ENCODE measurements around the gene PLA2G4D. TPM values are rescaled to one million over a fixed set of nuclear protein-coding genes. Genes with fewer than 3 reads are reported as not detected.

Gene PLA2G4D
- total RNA-seq, 2 donors from 2014 or later = not detected

DNA sequence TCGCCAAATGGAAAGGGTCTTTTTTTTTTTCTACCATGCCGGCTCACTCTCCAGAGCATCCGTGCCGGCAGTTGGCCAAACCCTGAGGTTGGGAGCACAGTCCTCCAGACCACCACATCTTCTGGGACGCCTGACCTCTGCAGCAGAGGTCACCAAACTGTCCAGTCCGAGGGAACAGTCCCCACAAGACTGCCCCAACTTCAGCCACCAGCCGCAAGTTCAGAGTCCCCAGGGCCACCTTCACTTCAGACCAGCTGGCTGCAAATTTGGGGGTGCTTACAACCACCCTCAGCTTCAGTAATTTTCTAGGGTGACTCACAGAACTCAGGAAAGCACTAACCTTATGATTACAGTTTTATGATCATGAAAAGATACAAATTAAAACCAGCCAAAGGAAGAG lies 28.9 kb downstream of the PLA2G4D start:
- DNase-seq (ENCODE audit: low spot score) = no peak
- intact Hi-C loops (cut with DNase I) = loop anchor here in 1 of 2 donors (10.0 kb wide), 1 partner anchor 61 kb away; no protein-coding TSS in a partner anchor

GRCh38 chr15:42065033-42065432 lies 29.3 kb downstream of the PLA2G4D start:
- intact Hi-C loops (cut with DNase I) = loop anchor here in 1 of 2 donors (10.0 kb wide), 1 partner anchor 60 kb away; no protein-coding TSS in a partner anchor
- no peak for DNase-seq (ENCODE audit: low spot score)

DNA sequence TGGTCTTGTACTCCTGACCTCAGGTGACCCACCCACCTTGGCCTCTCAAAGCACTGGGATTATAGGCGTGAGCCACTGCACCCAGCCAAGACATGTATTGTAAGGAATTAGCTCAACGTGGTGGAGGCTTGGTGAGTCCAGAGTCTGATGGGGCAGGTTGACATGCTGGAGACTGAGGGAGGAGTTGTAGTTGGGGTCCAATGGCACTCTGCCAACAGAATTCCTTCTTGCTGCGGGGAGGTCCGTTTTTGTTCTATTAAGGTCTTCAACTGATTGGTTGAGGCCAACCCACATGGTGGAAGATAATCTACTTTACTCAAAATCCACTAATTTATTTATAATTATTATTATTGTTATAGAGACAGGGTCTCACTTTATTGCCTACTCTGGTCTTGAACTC lies 30.1 kb downstream of the PLA2G4D start:
- intact Hi-C loops (cut with DNase I) = loop anchor here in 1 of 2 donors (10.0 kb wide), 1 partner anchor 59 kb away; no protein-coding TSS in a partner anchor
- DNase-seq (ENCODE audit: low spot score) = no peak

- intact Hi-C loops (cut with DNase I) = loop anchor here in 1 of 2 donors (10.0 kb wide), 1 partner anchor 58 kb away; no protein-coding TSS in a partner anchor
- DNase-seq (ENCODE audit: low spot score) = no peak
Measured at GRCh38 chr15:42063122-42063848, 31.1 kb downstream of the PLA2G4D start.

DNA sequence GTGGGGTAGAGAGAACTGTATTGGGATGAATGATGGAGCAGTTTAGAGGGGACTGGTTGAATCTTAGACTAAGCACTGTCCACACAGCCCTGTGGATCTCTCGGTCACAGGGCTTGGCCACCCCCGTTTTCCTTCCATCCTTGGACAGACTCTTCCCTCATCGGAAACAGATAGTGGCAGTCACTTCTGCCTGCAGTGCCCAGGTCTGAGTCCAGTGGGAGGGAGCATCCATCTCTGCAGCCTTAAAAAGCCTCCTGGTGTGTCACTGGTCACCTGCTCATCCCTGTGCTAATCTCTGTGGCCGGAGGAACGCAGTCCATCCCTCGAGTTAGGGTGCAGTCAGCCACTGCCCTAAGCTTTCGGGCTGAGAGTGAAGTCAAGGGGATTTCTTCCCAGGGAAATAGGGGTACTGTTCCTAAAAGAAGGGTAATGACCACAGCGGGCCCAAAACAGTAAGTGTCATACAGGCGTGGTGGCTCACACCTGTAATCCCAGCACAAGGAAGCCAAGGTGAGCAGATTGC lies 32.0 kb downstream of the PLA2G4D start:
- intact Hi-C loops (cut with DNase I) = loop anchor here in 1 of 2 donors (10.0 kb wide), 1 partner anchor 58 kb away; no protein-coding TSS in a partner anchor
- no peak for DNase-seq (ENCODE audit: low spot score)

DNA sequence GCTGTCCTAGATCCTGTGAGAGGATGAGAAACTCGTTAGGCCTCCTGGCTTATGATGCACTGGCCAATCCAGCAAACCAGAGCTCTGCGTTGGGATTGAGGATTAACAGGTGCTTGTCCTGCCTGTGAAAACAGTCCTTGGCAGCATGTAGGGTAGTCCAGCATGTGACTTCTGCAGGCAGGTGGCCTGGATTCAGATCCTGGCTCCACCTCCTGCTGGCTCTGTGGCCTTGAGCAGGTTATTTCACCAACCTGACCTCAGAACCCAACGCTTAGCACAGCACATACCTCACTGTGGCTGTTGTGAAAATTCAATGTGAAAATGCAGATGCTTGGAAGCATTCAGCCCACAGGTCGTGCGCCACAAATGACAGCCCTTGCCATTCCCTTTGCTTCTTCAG lies 33.6 kb downstream of the PLA2G4D start:
- no peak for DNase-seq (ENCODE audit: low spot score)
- intact Hi-C loops (cut with DNase I) = loop anchor here in 1 of 2 donors (10.0 kb wide), 1 partner anchor 56 kb away; no protein-coding TSS in a partner anchor

- no peak for DNase-seq (ENCODE audit: low spot score)
- intact Hi-C loops (cut with DNase I) = loop anchor here in 1 of 2 donors (10.0 kb wide), 1 partner anchor 56 kb away; no protein-coding TSS in a partner anchor
Measured at GRCh38 chr15:42060477-42060763, 33.9 kb downstream of the PLA2G4D start.

DNA sequence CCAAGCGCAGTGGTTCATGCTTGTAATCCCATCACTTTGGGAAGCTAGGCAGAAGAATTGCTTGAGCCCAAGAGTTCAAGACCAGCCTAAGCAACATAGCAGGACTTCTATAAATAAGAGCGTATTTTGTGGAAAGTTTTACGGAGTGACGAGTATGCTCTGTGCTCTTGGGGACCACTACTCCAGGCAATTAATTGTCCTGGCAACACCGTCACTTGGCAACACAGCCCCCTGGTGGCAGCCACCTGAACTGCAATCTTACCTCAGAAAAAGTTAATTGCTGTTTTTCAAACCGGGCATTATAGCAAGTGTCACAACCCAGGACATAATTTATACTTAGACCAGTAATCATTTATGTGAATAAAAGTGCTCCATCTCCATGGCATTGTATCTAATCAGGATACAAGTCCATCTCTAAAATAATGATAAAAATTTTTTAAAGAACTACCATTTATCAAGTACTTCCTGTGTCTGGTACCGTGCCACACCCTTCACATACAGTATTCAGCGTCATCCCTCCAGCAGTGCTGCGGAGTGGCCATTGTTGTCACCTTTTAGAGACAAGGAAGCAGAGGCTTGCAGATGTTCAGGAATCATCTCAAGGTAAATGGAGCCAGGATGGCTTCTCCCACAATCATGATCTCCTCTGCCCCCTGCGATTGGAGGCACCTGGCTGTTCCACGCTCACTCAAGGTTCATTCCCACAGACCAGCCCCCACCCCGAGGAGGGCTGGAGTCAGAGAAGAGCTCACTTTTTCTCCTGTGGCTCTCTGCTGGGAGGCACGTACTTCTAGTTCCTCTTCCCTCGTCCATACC lies 34.5 kb downstream of the PLA2G4D start:
- no peak for DNase-seq (ENCODE audit: low spot score)
- intact Hi-C loops (cut with DNase I) = loop anchor here (5.0 to 10.0 kb wide), 2 partner anchors 55 to 288 kb away; partner anchors contain the start of gene MAPKBP1 (in 1 of the 2)

GRCh38 chr15:42058791-42059190 lies 35.6 kb downstream of the PLA2G4D start:
- intact Hi-C loops (cut with DNase I) = loop anchor here in 1 of 2 donors (5.0 kb wide), 1 partner anchor 286 kb away; the partner anchor contains the start of gene MAPKBP1
- no peak for DNase-seq (ENCODE audit: low spot score)

- intact Hi-C loops (cut with DNase I) = loop anchor here in 1 of 2 donors (5.0 kb wide), 1 partner anchor 286 kb away; the partner anchor contains the start of gene MAPKBP1
- no peak for DNase-seq (ENCODE audit: low spot score)
Measured at GRCh38 chr15:42057799-42058646, 36.3 kb downstream of the PLA2G4D start.

DNA sequence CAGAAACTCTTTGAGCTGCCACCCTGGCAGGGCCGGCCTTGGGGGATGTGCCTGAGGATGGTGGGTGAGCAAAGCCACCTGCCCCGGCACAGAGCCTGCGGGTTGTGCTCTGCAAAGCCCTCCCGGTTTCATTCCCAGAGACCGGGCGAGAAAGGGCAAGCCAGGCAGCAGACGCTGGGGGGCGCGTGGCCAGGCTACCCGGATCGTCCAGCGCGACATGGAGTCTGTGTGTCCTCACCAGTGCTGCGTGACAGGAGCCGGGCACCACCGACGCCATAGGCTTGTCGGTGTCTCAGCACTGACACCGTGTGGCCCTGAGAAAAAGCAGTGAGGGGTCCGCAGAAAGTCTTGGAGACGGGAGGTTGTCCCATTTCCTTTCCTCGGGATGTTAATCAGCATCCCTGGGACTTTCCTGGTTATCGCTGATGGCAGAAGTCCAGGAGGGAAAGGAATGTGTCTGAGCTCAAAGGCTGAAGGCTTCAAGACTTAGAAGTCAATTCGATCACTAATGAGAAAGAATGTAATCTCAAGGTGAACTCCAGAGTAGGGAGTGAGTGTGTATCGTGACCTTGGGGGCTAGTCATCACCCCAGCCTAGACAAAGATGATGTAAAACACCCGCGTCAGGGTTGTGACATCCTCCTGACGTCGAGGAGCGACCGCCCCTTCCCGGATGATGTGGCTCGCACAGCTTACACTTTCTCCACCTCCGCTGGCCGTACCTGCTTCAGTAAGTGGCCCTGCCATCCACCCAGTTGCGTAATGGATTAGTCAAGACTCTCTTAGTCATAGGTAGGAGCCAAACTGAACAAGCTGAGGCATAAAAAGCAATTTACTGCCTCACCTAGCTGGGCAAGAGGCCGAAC lies 37.2 kb downstream of the PLA2G4D start:
- DNase-seq (ENCODE audit: low spot score) = no peak
- intact Hi-C loops (cut with DNase I) = loop anchor here in 1 of 2 donors (5.0 kb wide), 1 partner anchor 285 kb away; the partner anchor contains the start of gene MAPKBP1

- DNase-seq (ENCODE audit: low spot score) = no peak
- intact Hi-C loops (cut with DNase I) = no loop called here
Measured at GRCh38 chr15:42053914-42054313, 40.4 kb downstream of the PLA2G4D start.

- intact Hi-C loops (cut with DNase I) = no loop called here
- DNase-seq (ENCODE audit: low spot score) = no peak
Measured at GRCh38 chr15:42053010-42053409, 41.4 kb downstream of the PLA2G4D start.

DNA sequence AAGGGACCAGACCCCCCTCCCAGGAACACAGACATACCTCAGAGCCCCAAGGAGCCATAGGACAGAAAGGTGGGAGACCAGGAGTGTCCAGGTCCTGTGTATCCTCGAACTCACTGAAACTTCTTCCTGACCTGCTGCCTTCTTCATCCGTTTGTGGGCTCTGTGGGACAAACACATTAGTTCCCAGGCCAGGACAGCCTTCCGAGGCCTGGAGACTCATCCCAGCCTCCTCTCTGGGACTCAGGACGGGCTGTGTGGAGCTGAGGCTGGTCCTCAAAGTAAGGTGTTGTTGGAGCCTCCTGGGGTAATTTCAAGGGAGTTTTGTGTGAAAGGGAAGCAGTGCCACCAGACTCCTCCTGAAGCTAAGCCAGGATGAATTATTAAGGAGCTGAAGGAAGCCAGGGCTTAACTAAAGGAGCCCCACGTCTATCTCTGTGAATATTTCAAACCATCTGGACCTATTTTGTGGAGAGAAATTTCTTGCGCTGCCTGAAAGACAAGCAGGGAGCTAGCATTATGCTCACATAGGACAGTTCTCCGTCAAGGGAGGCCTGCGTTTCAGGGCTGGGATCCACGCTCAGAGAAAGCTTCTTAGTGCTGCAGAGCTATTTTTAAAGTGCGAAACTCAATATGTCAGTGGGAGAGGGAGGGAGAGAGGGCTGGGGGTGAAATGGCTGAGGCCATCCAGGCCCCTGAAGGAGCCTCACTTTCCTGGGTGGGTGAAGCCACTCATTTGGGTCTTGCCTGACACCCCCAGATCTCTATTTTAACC lies 43.7 kb downstream of the PLA2G4D start:
- intact Hi-C loops (cut with DNase I) = no loop called here
- no peak for DNase-seq (ENCODE audit: low spot score)

GRCh38 chr15:42048821-42049200 lies 45.6 kb downstream of the PLA2G4D start:
- intact Hi-C loops (cut with DNase I) = no loop called here
- DNase-seq (ENCODE audit: low spot score) = no peak

DNA sequence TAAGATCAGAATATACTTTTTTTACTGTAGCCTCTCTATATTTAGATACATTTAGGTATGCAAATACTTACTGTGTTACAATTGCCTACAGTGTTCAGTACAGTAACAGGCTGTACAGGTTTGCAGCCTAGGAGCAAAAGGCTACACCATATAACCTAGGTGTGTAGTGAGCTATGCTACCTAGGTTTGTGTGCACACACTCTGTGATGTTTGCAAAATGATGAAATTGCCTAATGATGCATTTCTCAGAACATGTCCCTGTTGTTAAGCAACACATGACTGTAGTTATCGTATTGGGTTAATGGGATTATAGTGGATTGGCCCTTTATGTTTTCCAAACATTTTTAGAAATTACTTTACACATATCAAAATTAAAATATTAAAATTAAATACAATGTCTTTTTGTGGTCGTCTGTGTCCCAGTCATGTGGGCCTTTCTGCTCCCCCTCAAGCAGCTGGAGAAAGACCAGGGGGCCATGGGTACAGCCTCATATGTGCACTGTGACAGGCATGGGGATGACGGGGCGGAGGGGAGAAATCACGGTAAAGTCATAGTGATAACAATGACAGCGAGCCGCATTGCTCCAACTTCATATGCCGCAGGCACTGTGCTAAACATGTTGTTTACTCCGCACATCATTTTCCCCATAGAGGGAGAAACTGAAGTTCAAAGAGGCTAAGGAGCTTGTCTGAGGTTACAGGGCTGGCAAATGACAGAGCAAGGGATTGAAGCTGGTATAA lies 46.1 kb downstream of the PLA2G4D start:
- intact Hi-C loops (cut with DNase I) = no loop called here
- no peak for DNase-seq (ENCODE audit: low spot score)

GRCh38 chr15:42046597-42046996 lies 47.8 kb downstream of the PLA2G4D start:
- DNase-seq (ENCODE audit: low spot score) = no peak
- intact Hi-C loops (cut with DNase I) = no loop called here

All from posterior vena cava (tissue), 2 donors.